Natural killer cell (primary cell): ENCODE measurements around the gene SLC39A9. TPM values are rescaled to one million over a fixed set of nuclear protein-coding genes. Genes with fewer than 3 reads are reported as not detected.

Experiments used
- ATAC-seq, 3 donors: fragments of 150-1000 bp in 2 of 3; fragments of 200-7000 bp in 1 of 3; cut with Tn5 transposase; 1 replicate in 1 of 3; 2 replicates in 2 of 3; pipeline ENCODE4 v1.10.0; 2021; ENCODE audit warnings: mild to moderate bottlenecking in 2 of 3, moderate library complexity in 2 of 3
- DNase-seq, 2 donors: peaks; one replicate each; pipeline versions ENCODE4 v3.0.0 to v3.0.0-alpha.2; 2013 to 2021; ENCODE audit warnings: mixed read lengths in 1 of 2
- H3K27ac ChIP-seq: one replicate; pipeline ENCODE4 v1.5.1; 2013; ENCODE audit warnings: mild to moderate bottlenecking, low read length
- H3K27me3 ChIP-seq: one replicate; pipeline ENCODE4 v1.6.1; 2013; ENCODE audit warnings: low read length; ENCODE audit not compliant: control insufficient read depth, insufficient read depth
- H3K36me3 ChIP-seq: one replicate; pipeline ENCODE4 v1.6.1; 2013; ENCODE audit warnings: low read length; ENCODE audit not compliant: control insufficient read depth, insufficient read depth
- H3K4me1 ChIP-seq: one replicate; pipeline ENCODE4 v1.6.1; 2013; ENCODE audit warnings: low read length; ENCODE audit not compliant: control insufficient read depth, insufficient read depth
- H3K4me3 ChIP-seq: one replicate; pipeline ENCODE4 v1.5.1; 2013; ENCODE audit warnings: low read length
- H3K9me3 ChIP-seq: one replicate; pipeline ENCODE4 v1.6.1; 2013; ENCODE audit warnings: low read length; ENCODE audit not compliant: control insufficient read depth, insufficient read depth
- H3K27ac Mint-ChIP-seq, 2 donors: one replicate each; pipeline ENCODE4 v1.8.0; 2022; ENCODE audit warnings: mild to moderate bottlenecking in 2 of 2, mixed read lengths in 2 of 2, moderate library complexity in 1 of 2
- H3K27me3 Mint-ChIP-seq, 2 donors: one replicate each; pipeline ENCODE4 v1.8.0; 2022; ENCODE audit warnings: low read depth in 2 of 2, mixed read lengths in 2 of 2
- H3K36me3 Mint-ChIP-seq: one replicate; pipeline ENCODE4 v1.8.0; 2022; ENCODE audit warnings: mixed read lengths
- H3K4me1 Mint-ChIP-seq, 2 donors: one replicate each; pipeline ENCODE4 v1.8.0; 2022; ENCODE audit warnings: mixed read lengths in 2 of 2
- H3K4me3 Mint-ChIP-seq: one replicate; pipeline ENCODE4 v1.8.0; 2022; ENCODE audit warnings: mild to moderate bottlenecking, moderate library complexity, mixed read lengths
- H3K9me3 Mint-ChIP-seq, 2 donors: one replicate each; pipeline ENCODE4 v1.8.0; 2022; ENCODE audit warnings: mixed read lengths in 2 of 2
- CTCF ChIP-seq: fragments of 200-600 bp; IDR thresholded peaks from one replicate; pipeline ENCODE4 v1.8.0; 2022; ENCODE audit warnings: antibody characterized with exemption
- WGBS: methylation state at CpG from one replicate; pipeline ENCODE4 v1.1.7; 2013; ENCODE audit warnings: missing lambda C conversion rate; ENCODE audit not compliant: insufficient coverage; 5-methylcytosine and 5-hydroxymethylcytosine counted together
- intact Hi-C: fragments of 100-400 bp; cut with micrococcal nuclease; formaldehyde crosslinking; loops from one replicate; pipeline ENCODE4 v1.14.2; 2022
- total RNA-seq, 4 donors: library from RNA; stranded (reverse); fragments of 120-200 nt in 1 of 4; gene quantifications; one replicate each; pipeline versions ENCODE4 v1.2.3 to v1.2.4, GENCODE V29; 2013 to 2022

The SLC39A9 gene
- total RNA-seq, 3 donors from 2014 or later (not counting 1 experiment from before 2014, with no cell fraction given): 30.9 to 34.6 (median 33.0) TPM

DNA sequence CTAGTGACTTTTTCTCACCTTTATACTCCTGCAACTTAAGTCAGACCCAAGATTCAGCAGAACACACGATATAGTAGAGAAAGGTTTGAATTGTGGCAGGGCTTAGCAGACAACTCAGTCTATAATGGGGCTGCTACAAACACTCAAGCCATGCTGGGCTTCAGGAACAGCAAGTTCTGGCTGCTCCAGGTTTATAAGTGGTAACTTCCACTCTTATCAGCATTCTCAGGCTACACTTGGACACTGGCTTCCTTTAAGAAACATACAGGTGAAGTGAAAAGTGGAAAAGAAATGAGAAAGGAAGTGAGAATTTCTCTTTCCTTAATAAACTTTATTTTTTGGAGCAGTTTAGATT, 107.7 kb downstream of the SLC39A9 start:
- no peaks in the 10 kb centered on the region for H3K4me1 Mint-ChIP-seq
- no peak overlapping the region for H3K27ac Mint-ChIP-seq
- H3K9me3 Mint-ChIP-seq: no peaks in the 10 kb centered on the region
- H3K36me3 Mint-ChIP-seq: no peaks in the 10 kb centered on the region
- ATAC-seq (no peak), DNase-seq (no peak)
- intact Hi-C loops: no loop called here
- H3K4me3 ChIP-seq: no peak overlapping the region
- H3K4me3 Mint-ChIP-seq: no peak overlapping the region
- H3K4me1 ChIP-seq: no peaks in the 10 kb centered on the region
- 80% methylated on average over 1 of the region's 1 CpG for WGBS
- H3K27ac ChIP-seq: no peak overlapping the region
- H3K9me3 ChIP-seq: no peaks in the 10 kb centered on the region
- TF ChIP-seq CTCF: no peak
- no peaks in the 10 kb centered on the region for H3K27me3 ChIP-seq
- no peaks in the 10 kb centered on the region for H3K36me3 ChIP-seq
- peaks cover 7 to 11% of the 10 kb centered on the region in 2 donors for H3K27me3 Mint-ChIP-seq

Other genes with a start within 250 kb of the SLC39A9 start
- 100 to 1,000 TPM in 1 of 3 donors, 10 to 100 TPM in 2; 92.0 to 112 (median 99.2) TPM for gene DCAF5, start 245.6 kb upstream of the SLC39A9 start, total RNA-seq
- gene EXD2, start 207.2 kb upstream of the SLC39A9 start, total RNA-seq: 1 to 10 TPM; 2.0 to 4.9 (median 2.9) TPM
- gene GALNT16, start 138.5 kb upstream of the SLC39A9 start, total RNA-seq: not detected
- gene ERH, start 393 bp upstream of the SLC39A9 start, total RNA-seq: 100 to 1,000 TPM; 103 to 120 (median 113) TPM
- gene PLEKHD1, start 86.0 kb downstream of the SLC39A9 start, total RNA-seq: 1 to 10 TPM in 1 of 3 donors, under 1 TPM in 2; 0.78 to 1.0 (median 0.93) TPM
- not detected for gene CCDC177, start 176.2 kb downstream of the SLC39A9 start, total RNA-seq
- gene SUSD6, start 212.9 kb downstream of the SLC39A9 start, total RNA-seq: 100 to 1,000 TPM; 119 to 144 (median 140) TPM